Measurements from ENCODE around the gene MYH11.

GRCh38 chr16:15665107-15665506 is 191.7 kb downstream of the MYH11 start:
- TF ChIP-seq SP1 (IDR thresholded peaks at IDR 0.05) (no peak), SUZ12 (IDR thresholded peaks at IDR 0.05) (no peak), TARDBP (IDR thresholded peaks at IDR 0.05) (no peak), NFRKB (IDR thresholded peaks at IDR 0.05) (no peak), BHLHE40 (IDR thresholded peaks at IDR 0.05; ENCODE audit: borderline replicate concordance) (no peak)

All from HEK293T (cell line).